Tibial nerve (tissue), 4 donors: ENCODE measurements around the gene CARHSP1. TPM values are rescaled to one million over a fixed set of nuclear protein-coding genes. Genes with fewer than 3 reads are reported as not detected.
"Not testable (repeated sequence)": the region's sequence is repeated elsewhere in the genome, so short reads cannot be mapped to it uniquely, and the experiment has no call there.

Experiments
- DNase-seq, 2 donors: peaks; one replicate each; pipeline ENCODE4 v3.0.0-alpha.2; 2019; ENCODE audit warnings: low spot score in 2 of 2
- H3K27ac ChIP-seq, 4 donors: fragments of 200-600 bp; sonication (generic) in 3 of 4; one replicate each; pipeline ENCODE4 v1.5.1; 2017 to 2019; ENCODE audit warnings: mild to moderate bottlenecking in 1 of 4
- H3K27me3 ChIP-seq, 2 donors: fragments of 200-600 bp; sonication (generic) in 1 of 2; one replicate each; pipeline versions ENCODE4 v1.5.1 to v1.6.0; 2017 to 2019
- H3K36me3 ChIP-seq, 3 donors: fragments of 200-600 bp; sonication (generic); one replicate each; pipeline ENCODE4 v1.5.1; 2018 to 2019
- H3K4me1 ChIP-seq, 4 donors: fragments of 200-600 bp; sonication (generic) in 3 of 4; one replicate each; pipeline ENCODE4 v1.5.1; 2017 to 2019
- H3K4me3 ChIP-seq, 4 donors: fragments of 200-600 bp; sonication (generic) in 3 of 4; one replicate each; pipeline ENCODE4 v1.5.1; 2017 to 2019; ENCODE audit warnings: mild to moderate bottlenecking in 1 of 4, moderate library complexity in 1 of 4
- H3K9me3 ChIP-seq, 4 donors: fragments of 200-600 bp; sonication (generic) in 3 of 4; one replicate each; pipeline ENCODE4 v1.5.1; 2017 to 2019
- CTCF ChIP-seq, 5 experiments: fragments of 200-600 bp in 3 of 5; fragments of 450-650 bp in 2 of 5; sonication (generic) in 3 of 5; IDR thresholded peaks; one replicate each; pipeline ENCODE4 v1.5.1; 2016 to 2019; ENCODE audit warnings: antibody characterized with exemption in 5 of 5, mild to moderate bottlenecking in 3 of 5, moderate library complexity in 2 of 5
- EP300 ChIP-seq, 2 donors: sonication (generic); formaldehyde crosslinking; IDR thresholded peaks; one replicate each; pipeline ENCODE4 v1.6.1; 2017; ENCODE audit warnings: antibody characterized with exemption in 2 of 2, mild to moderate bottlenecking in 1 of 2
- POLR2A ChIP-seq, 2 donors: fragments of 450-650 bp; IDR thresholded peaks; one replicate each; pipeline ENCODE4 v1.6.1; 2017; ENCODE audit warnings: antibody characterized with exemption in 2 of 2, mild to moderate bottlenecking in 2 of 2, moderate library complexity in 2 of 2
- whole genome bisulfite sequencing, 2 donors: methylation state at CpG; one replicate each; pipeline ENCODE4 v1.1.5; 2018; 5-methylcytosine and 5-hydroxymethylcytosine counted together
- total RNA-seq, 4 donors: library from RNA; depleted of rRNA; stranded (reverse); fragments of >200 nt; gene quantifications; one replicate each; pipeline ENCODE4 v1.1.0, GENCODE V29; 2016

Gene CARHSP1
- total RNA-seq, 4 donors from 2014 or later, result 90.6 to 169 (median 160) TPM

- peak in 1 of 2 donors; percentile 34 for TF ChIP-seq EP300 (IDR thresholded peaks at IDR 0.05)
- WGBS, 2 donors, result 54 to 55% methylated on average over 4 of the region's 4 CpGs
- H3K36me3 ChIP-seq, DNase-seq, H3K9me3 ChIP-seq, H3K27me3 ChIP-seq: not testable (repeated sequence)
- Histone ChIP-seq H3K27ac (peak overlapping the region in 2 of 4 donors; percentile 36 to 74), H3K4me1 (peaks cover 0 to 36% (median under 1%) of the 10 kb centered on the region in 4 donors), H3K4me3 (peak overlapping the region in 1 of 4 donors; percentile 29)
Observed at GRCh38 chr16:8842016-8842415, 26.8 kb downstream of the CARHSP1 start.

GRCh38 chr16:8837594-8837993, 31.2 kb downstream of the CARHSP1 start:
- H3K36me3 ChIP-seq, H3K4me3 ChIP-seq, H3K9me3 ChIP-seq, H3K27me3 ChIP-seq, DNase-seq: not testable (repeated sequence)
- WGBS, 2 donors, result 91% methylated on average over 15 of the region's 15 CpGs
- Histone ChIP-seq H3K27ac (peak overlapping the region in 1 of 4 donors; percentile 43), H3K4me1 (peaks cover 0 to 29% (median 2%) of the 10 kb centered on the region in 4 donors)

GRCh38 chr16:8836797-8837196, 32.0 kb downstream of the CARHSP1 start:
- DNase-seq, H3K4me3 ChIP-seq, H3K9me3 ChIP-seq, H3K27me3 ChIP-seq: not testable (repeated sequence)
- peak overlapping the region in 1 of 4 donors; percentile 36 for H3K27ac ChIP-seq
- peaks cover 0 to 29% (median 2%) of the 10 kb centered on the region in 4 donors for H3K4me1 ChIP-seq
- H3K36me3 ChIP-seq, result peaks cover 0 to 10% (median 0%) of the 10 kb centered on the region in 3 donors
- 74 to 79% methylated on average over 7 of the region's 7 CpGs for WGBS, 2 donors

- Histone ChIP-seq H3K4me3 (no peak overlapping the region), H3K36me3 (peaks cover 0 to 42% (median 3%) of the 10 kb centered on the region in 3 donors), H3K27ac (peak overlapping the region in 1 of 4 donors; percentile 19), H3K4me1 (peaks cover 0 to 17% (median 2%) of the 10 kb centered on the region in 4 donors), H3K27me3 (no peaks in the 10 kb centered on the region), H3K9me3 (no peaks in the 10 kb centered on the region)
- DNase-seq, result no peak
- 79 to 82% methylated on average over 16 of the region's 16 CpGs for WGBS, 2 donors
- TF ChIP-seq CTCF (IDR thresholded peaks at IDR 0.05) (no peak), EP300 (IDR thresholded peaks at IDR 0.05) (no peak)
Observed at GRCh38 chr16:8832717-8833105, 36.1 kb downstream of the CARHSP1 start.

- no peak for DNase-seq
- H3K4me1 ChIP-seq, result peaks cover 0 to 14% (median 2%) of the 10 kb centered on the region in 4 donors
- no peak overlapping the region for H3K4me3 ChIP-seq
- H3K36me3 ChIP-seq, result peaks cover 0 to 42% (median 3%) of the 10 kb centered on the region in 3 donors
- H3K27me3 ChIP-seq, result no peaks in the 10 kb centered on the region
- no peak overlapping the region for H3K27ac ChIP-seq
- TF ChIP-seq CTCF (IDR thresholded peaks at IDR 0.05), result no peak
- no peak for TF ChIP-seq POLR2A (IDR thresholded peaks at IDR 0.05)
- no peak for TF ChIP-seq EP300 (IDR thresholded peaks at IDR 0.05)
- H3K9me3 ChIP-seq, result no peaks in the 10 kb centered on the region
- WGBS, 2 donors, result 71% methylated on average over 18 of the region's 18 CpGs
Observed at GRCh38 chr16:8831871-8832716, 36.7 kb downstream of the CARHSP1 start.

GRCh38 chr16:8831450-8831849, 37.4 kb downstream of the CARHSP1 start:
- 79 to 82% methylated on average over 9 of the region's 9 CpGs for WGBS, 2 donors
- Histone ChIP-seq H3K4me3 (no peak overlapping the region), H3K4me1 (peaks cover 0 to 10% (median 2%) of the 10 kb centered on the region in 4 donors), H3K36me3 (peaks cover 0 to 42% (median 3%) of the 10 kb centered on the region in 3 donors), H3K27me3 (no peaks in the 10 kb centered on the region), H3K27ac (no peak overlapping the region), H3K9me3 (no peaks in the 10 kb centered on the region)
- no peak for TF ChIP-seq POLR2A (IDR thresholded peaks at IDR 0.05)
- TF ChIP-seq CTCF (IDR thresholded peaks at IDR 0.05), result no peak
- no peak for TF ChIP-seq EP300 (IDR thresholded peaks at IDR 0.05)
- DNase-seq, result no peak
